Measurements from ENCODE around the gene PNPLA8.
"Not testable (repeated sequence)": the region's sequence is repeated elsewhere in the genome, so short reads cannot be mapped to it uniquely, and the experiment has no call there.

Gene PNPLA8

GRCh38 chr7:108525985-108526767 lies at the start of gene PNPLA8:
TSS of gene PNPLA8 (minus strand) at chr7:108526135. CDS start at chr7:108515491, 10,644 bp downstream.
- DNase-seq (ENCODE audit: low spot score) = peak; percentile 100

DNA sequence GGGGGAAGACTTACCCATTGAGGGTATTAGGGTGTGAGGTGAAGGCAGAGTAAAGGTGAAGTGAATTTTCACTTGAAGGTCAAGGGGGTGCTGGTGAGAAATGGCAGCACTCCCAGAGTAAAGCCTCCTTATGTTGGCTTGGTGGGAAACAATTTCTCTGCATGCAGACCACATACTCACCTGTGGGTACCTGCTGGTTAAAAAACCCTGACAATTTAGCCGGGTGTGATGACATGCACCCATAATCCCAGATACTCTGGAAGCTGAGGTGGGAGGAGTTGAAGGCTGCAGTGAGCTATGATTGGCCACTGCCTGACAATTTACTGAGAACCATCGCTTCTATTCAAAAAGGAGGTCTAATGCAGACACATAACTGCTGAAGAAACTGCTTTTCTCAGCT lies 49.2 kb upstream of the PNPLA8 start:
- Mint-ChIP-seq H3K4me1 (ENCODE audit: low read depth) (peaks cover 30% of the 10 kb centered on the region), H3K27ac (no peak overlapping the region), H3K4me3 (no peak overlapping the region), H3K27me3 (ENCODE audit: low read depth) (no peaks in the 10 kb centered on the region), H3K9me3 (peaks cover 15% of the 10 kb centered on the region), H3K36me3 (ENCODE audit: low read depth) (peaks cover 75% of the 10 kb centered on the region)
- no peak for DNase-seq (ENCODE audit: low spot score)

More at GRCh38 chr7:108525985-108526767, at the start of gene PNPLA8:
- peaks cover 5% of the 10 kb centered on the region for H3K36me3 Mint-ChIP-seq (ENCODE audit: low read depth)
- H3K4me1 Mint-ChIP-seq (ENCODE audit: low read depth) = peaks cover 26% of the 10 kb centered on the region
- no peaks in the 10 kb centered on the region for H3K9me3 Mint-ChIP-seq
- no peaks in the 10 kb centered on the region for H3K27me3 Mint-ChIP-seq (ENCODE audit: low read depth)
- peak within 1 kb of the TSS; percentile 96 for H3K4me3 Mint-ChIP-seq
- peak within 1 kb of the TSS; percentile 100 for H3K27ac Mint-ChIP-seq

DNA sequence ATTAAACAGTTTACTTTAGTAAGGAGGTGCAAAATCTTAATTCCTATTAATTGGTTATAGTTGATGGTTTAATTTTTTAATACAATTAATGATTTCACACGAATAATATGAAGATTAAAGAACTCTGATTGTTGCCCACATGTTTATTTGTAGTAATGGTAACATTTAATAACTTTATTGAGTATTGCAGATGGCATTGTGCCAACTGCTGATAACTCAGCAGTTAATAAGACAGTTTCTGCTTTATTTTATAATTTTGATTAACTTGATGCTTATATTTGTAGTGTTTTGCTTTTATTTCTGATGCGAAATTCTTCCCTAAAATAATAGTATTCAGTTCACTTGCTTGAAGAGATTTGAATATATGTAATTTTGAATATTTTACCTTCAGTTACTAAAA lies 46.5 kb upstream of the PNPLA8 start:
- no peak overlapping the region for H3K27ac Mint-ChIP-seq
- peaks cover 3% of the 10 kb centered on the region for H3K27me3 Mint-ChIP-seq (ENCODE audit: low read depth)
- peaks cover 5% of the 10 kb centered on the region for H3K9me3 Mint-ChIP-seq
- H3K4me1 Mint-ChIP-seq (ENCODE audit: low read depth) = peaks cover 37% of the 10 kb centered on the region
- H3K4me3 Mint-ChIP-seq = no peak overlapping the region
- peaks cover 58% of the 10 kb centered on the region for H3K36me3 Mint-ChIP-seq (ENCODE audit: low read depth)
- DNase-seq (ENCODE audit: low spot score) = no peak

DNA sequence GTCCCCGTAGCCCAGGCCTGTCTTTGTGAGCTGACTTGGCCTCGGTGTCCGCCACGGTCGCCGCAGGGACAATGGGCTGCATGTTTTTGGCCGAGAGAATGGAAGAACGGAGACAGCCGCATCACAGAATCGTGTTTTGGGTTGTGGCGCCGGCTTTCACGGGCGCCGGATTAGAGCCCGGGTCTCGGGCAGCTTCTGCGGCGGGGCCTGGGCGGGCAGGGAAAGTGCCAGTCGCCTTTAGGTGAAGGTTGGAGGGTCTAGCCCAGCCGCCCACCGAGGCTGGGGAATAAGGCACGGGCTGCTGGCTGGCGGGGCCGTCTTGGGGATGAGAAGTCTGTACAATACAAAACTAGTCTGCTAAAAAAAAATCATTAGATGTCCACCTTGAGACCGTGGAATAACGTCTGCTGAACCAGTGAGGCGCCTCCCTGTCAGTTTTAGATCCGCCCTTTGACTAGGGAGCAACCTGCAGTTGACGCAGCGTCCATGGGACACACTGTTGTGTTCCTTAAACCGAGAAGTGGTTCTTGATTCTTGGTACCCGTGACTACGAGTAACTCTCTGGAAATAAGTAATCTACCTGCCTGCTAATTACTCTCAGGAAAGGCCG lies 44.3 kb upstream of the PNPLA8 start:
- Mint-ChIP-seq H3K27me3 (ENCODE audit: low read depth) (peaks cover 3% of the 10 kb centered on the region), H3K4me3 (peak overlapping the region; percentile 98), H3K4me1 (ENCODE audit: low read depth) (peaks cover 34% of the 10 kb centered on the region), H3K27ac (peak overlapping the region; percentile 100), H3K36me3 (ENCODE audit: low read depth) (peaks cover 51% of the 10 kb centered on the region), H3K9me3 (no peaks in the 10 kb centered on the region)
- peak; percentile 53 for DNase-seq (ENCODE audit: low spot score)

GRCh38 chr7:108569381-108570145 lies 43.6 kb upstream of the PNPLA8 start, which contains the start of the genes DNAJB9 and THAP5:
TSS of gene DNAJB9 (plus strand) at chr7:108569874. CDS start at chr7:108571727, 1,853 bp downstream.
TSS of gene THAP5 (minus strand) at chr7:108569706. CDS start at chr7:108569569, 137 bp downstream.
- Mint-ChIP-seq H3K27me3 (ENCODE audit: low read depth) (peaks cover 3% of the 10 kb centered on the region), H3K4me1 (ENCODE audit: low read depth) (peaks cover 34% of the 10 kb centered on the region), H3K9me3 (no peaks in the 10 kb centered on the region), H3K36me3 (ENCODE audit: low read depth) (peaks cover 51% of the 10 kb centered on the region), H3K27ac (peak within 1 kb of the TSS; percentile 100), H3K4me3 (peak within 1 kb of the TSS; percentile 98)
- DNase-seq (ENCODE audit: low spot score) = peak; percentile 100

- no peak for DNase-seq (ENCODE audit: low spot score)
- H3K4me1 Mint-ChIP-seq (ENCODE audit: low read depth) = peaks cover 32% of the 10 kb centered on the region
- H3K9me3 Mint-ChIP-seq = no peaks in the 10 kb centered on the region
- peak overlapping the region; percentile 100 for H3K27ac Mint-ChIP-seq
- H3K27me3 Mint-ChIP-seq (ENCODE audit: low read depth) = peaks cover 3% of the 10 kb centered on the region
- peaks cover 51% of the 10 kb centered on the region for H3K36me3 Mint-ChIP-seq (ENCODE audit: low read depth)
- H3K4me3 Mint-ChIP-seq = peak overlapping the region; percentile 98
Observed at GRCh38 chr7:108568801-108569380, 43.0 kb upstream of the PNPLA8 start.

DNA sequence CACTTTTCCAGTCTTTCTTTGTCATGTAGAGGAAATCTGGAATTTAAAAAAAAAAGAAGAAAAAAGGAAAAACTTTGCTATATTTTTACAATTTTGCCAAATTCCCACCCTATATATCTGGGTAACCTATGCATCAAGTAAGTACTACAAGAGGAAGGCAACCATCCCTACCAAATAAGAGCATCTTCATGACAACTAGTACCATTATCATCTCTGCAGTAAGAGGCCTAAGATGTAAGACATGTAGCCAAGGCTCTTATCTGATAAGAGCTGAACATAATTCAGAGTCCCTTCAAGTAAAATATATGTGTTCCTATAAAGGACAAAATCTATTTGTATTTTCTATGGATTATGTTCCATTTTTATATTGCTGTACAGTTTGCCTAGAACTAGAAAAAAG lies 40.1 kb upstream of the PNPLA8 start:
- Mint-ChIP-seq H3K27me3 (ENCODE audit: low read depth) (peaks cover 3% of the 10 kb centered on the region), H3K27ac (no peak overlapping the region), H3K4me1 (ENCODE audit: low read depth) (peaks cover 17% of the 10 kb centered on the region), H3K36me3 (ENCODE audit: low read depth) (peaks cover 51% of the 10 kb centered on the region), H3K9me3 (peaks cover 5% of the 10 kb centered on the region), H3K4me3 (no peak overlapping the region)
- DNase-seq (ENCODE audit: low spot score) = no peak

- Mint-ChIP-seq H3K9me3 (peaks cover 31% of the 10 kb centered on the region), H3K27ac (no peak overlapping the region), H3K27me3 (ENCODE audit: low read depth) (no peaks in the 10 kb centered on the region), H3K36me3 (ENCODE audit: low read depth) (peaks cover 60% of the 10 kb centered on the region), H3K4me3 (no peak overlapping the region), H3K4me1 (ENCODE audit: low read depth) (peaks cover 7% of the 10 kb centered on the region)
- no peak for DNase-seq (ENCODE audit: low spot score)
Observed at GRCh38 chr7:108561047-108561619, 35.2 kb upstream of the PNPLA8 start.

DNA sequence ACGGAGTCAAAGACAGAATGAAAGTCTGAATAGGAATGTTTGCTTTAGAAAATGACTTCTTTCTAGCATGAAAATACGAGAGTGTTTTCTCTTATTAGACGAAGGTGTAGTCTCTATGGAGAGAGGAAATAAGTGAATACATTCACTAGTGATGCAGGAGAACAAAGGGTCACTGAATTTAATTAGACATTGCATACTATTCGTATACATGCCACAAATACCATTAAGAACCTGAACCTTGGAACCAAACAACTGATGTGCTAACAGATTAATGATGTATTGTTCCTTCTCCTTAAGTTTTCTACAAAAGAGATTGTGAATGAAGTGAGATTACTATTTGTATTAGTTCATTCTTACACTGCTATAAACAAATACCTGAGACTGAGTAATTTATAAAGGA lies 33.3 kb upstream of the PNPLA8 start:
- Mint-ChIP-seq H3K4me3 (no peak overlapping the region), H3K9me3 (peaks cover 34% of the 10 kb centered on the region), H3K27ac (no peak overlapping the region), H3K27me3 (ENCODE audit: low read depth) (no peaks in the 10 kb centered on the region), H3K4me1 (ENCODE audit: low read depth) (peaks cover 2% of the 10 kb centered on the region), H3K36me3 (ENCODE audit: low read depth) (peaks cover 55% of the 10 kb centered on the region)
- no peak for DNase-seq (ENCODE audit: low spot score)

GRCh38 chr7:108557617-108558016 lies 31.7 kb upstream of the PNPLA8 start:
- Mint-ChIP-seq H3K27me3 (ENCODE audit: low read depth) (no peaks in the 10 kb centered on the region), H3K9me3 (peaks cover 34% of the 10 kb centered on the region), H3K4me1 (ENCODE audit: low read depth) (peaks cover 2% of the 10 kb centered on the region), H3K4me3 (no peak overlapping the region), H3K27ac (no peak overlapping the region), H3K36me3 (ENCODE audit: low read depth) (peaks cover 46% of the 10 kb centered on the region)
- DNase-seq (ENCODE audit: low spot score) = no peak

DNA sequence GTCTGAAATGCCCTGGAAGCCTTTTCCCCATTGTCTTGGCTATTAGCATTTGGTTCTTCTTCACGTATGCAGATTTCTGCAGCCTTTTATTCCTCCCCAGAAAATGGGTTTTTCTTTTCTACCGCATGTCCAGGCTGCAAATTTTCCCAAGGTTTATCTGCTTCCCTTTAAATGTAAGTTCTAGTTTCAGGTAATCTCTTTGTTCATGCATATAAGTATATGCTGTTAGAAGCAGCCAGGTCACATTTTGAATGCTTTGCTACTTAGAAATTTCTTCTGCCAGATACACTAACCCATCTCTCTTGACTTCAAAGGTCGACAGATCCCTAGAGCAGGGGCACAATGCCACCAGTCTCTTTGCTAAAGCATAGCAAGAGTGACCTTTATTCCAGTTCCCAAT lies 31.3 kb upstream of the PNPLA8 start:
- H3K27ac Mint-ChIP-seq = no peak overlapping the region
- no peaks in the 10 kb centered on the region for H3K27me3 Mint-ChIP-seq (ENCODE audit: low read depth)
- H3K4me1 Mint-ChIP-seq (ENCODE audit: low read depth) = peaks cover under 1% of the 10 kb centered on the region
- H3K9me3 Mint-ChIP-seq = peaks cover 34% of the 10 kb centered on the region
- H3K4me3 Mint-ChIP-seq = no peak overlapping the region
- no peak for DNase-seq (ENCODE audit: low spot score)
- peaks cover 42% of the 10 kb centered on the region for H3K36me3 Mint-ChIP-seq (ENCODE audit: low read depth)

- H3K4me3 Mint-ChIP-seq; H3K27me3 Mint-ChIP-seq (ENCODE audit: low read depth); H3K4me1 Mint-ChIP-seq (ENCODE audit: low read depth); DNase-seq (ENCODE audit: low spot score); H3K27ac Mint-ChIP-seq: not testable (repeated sequence)
- Mint-ChIP-seq H3K36me3 (ENCODE audit: low read depth) (peaks cover 40% of the 10 kb centered on the region), H3K9me3 (peaks cover 34% of the 10 kb centered on the region)
Observed at GRCh38 chr7:108556665-108557064, 30.7 kb upstream of the PNPLA8 start.

DNA sequence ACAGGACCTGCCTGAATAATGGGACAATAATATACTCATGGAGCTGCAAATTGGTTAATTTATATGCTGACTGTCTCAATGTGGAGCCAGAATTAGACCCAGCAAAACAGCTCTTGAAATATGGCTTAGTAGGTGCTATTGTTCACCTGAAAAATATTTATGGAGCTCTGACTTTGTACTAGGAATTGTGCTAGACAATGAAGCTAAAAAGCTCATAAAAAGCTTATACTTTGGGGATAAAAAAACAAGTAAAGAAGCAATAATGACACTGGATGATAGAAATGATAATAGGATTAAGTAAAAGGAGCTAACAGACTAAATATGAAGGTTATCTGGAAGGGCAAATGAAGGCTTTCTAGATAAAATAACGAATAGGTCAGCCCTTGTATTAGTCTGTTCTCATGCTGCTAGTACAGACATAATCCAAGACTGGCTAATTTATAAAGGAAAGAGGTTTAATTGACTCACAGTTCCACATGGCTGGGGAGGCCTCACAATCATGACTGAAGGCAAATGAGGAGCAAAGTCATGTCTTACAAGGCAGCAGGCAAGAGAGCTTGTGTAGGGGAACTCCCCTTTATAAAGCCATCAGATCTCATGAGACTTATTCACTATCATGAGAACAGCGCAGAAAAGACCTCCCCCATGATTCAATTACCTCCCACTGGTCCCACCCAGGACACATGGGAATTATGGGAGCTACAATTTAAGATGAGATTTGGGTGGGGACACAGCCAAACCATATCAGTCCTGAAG lies 22.4 kb upstream of the PNPLA8 start:
- H3K9me3 Mint-ChIP-seq; H3K27ac Mint-ChIP-seq; DNase-seq (ENCODE audit: low spot score); H3K4me3 Mint-ChIP-seq; H3K36me3 Mint-ChIP-seq (ENCODE audit: low read depth); H3K4me1 Mint-ChIP-seq (ENCODE audit: low read depth); H3K27me3 Mint-ChIP-seq (ENCODE audit: low read depth): not testable (repeated sequence)

Measured in T-helper 2 cell treated with Interferon-gamma antibody and Interleukin-4, amounts not matched to agents 5 μg/mL and 100 μg/mL, for 36 hours (primary cell).